NCI-H146 (cell line): ENCODE measurements around the gene SMAD9.
"Not testable (repeated sequence)": the region's sequence is repeated elsewhere in the genome, so short reads cannot be mapped to it uniquely, and the experiment has no call there.

ENCODE experiments used
- DNase-seq: peaks from one replicate; lab custom pipeline; 2025; lab: John Stamatoyannopoulos, UW

The SMAD9 gene

DNA sequence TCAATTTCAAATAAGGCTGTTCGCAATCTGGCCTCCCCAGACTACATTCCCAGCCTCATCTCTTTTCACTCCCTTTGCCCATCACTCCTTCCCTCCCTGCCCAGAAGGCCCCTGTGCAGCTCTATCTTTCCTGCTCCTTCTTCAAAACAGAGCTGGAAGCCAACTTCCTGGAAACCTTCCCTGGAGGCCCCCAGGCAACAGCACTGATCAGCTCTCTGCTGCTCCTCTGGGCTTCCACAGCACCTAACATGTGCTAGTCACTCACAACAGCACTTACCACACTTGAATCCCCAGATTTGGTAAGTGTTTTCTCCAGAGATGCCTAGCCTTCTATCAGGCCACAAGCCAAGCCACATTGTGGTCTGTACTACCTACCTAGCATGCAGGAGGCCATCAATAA, 9.5 kb downstream of the SMAD9 start:
- no peak for DNase-seq

- DNase-seq: peak; percentile 41
Observed at GRCh38 chr13:36907821-36908220, 12.2 kb downstream of the SMAD9 start.

DNA sequence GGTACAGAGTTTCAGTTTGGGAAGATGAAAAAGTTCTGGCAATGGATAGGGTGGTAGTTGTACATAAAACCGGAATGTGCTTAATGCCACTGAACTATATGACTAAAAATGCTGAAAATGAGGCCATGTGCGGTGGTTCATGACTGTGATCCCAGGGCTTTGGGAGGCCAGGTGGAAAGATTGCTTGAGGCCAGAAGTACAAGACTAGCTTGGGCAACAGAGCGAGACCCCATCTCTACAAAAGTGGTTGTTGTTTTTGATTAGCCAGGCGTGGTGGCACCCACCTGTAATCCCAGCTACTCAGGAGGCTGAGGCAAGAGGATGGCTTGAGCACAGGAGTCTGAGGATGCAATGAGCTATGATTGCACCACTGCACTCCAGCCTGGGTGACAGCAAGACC, 12.8 kb downstream of the SMAD9 start:
- no peak for DNase-seq

- DNase-seq: no peak
Observed at GRCh38 chr13:36905944-36906343, 14.1 kb downstream of the SMAD9 start.

DNA sequence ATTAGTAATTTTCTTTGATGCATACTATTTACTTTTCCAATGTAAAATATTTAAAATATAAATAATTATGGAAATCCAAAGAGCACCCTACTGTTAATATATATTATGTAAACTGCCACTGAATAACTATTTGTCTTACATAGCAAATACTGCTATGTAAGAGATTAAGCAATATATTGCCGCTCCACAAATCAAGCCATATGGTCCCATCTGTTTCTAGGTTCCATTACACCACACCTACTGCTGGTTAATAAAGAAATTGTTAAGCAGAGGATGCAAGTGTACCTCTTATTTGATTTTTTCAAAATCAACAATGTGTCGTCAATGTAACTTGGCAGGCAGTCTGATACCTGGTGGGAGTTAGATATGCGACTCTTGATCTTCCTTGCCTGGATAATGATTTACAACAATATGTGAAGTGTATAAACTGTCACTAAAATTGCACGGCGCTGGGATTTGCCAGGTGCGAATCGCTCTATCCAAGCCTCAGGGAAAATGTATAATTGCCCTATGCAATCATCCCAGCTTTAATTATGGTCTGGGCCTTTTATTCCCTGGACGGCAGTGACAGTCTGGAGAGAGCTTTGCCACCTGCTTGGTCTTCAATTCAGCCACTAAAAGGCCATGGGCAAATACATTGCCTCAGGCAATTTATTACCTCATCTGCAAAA, 16.0 kb downstream of the SMAD9 start:
- DNase-seq: peak; percentile 99

DNA sequence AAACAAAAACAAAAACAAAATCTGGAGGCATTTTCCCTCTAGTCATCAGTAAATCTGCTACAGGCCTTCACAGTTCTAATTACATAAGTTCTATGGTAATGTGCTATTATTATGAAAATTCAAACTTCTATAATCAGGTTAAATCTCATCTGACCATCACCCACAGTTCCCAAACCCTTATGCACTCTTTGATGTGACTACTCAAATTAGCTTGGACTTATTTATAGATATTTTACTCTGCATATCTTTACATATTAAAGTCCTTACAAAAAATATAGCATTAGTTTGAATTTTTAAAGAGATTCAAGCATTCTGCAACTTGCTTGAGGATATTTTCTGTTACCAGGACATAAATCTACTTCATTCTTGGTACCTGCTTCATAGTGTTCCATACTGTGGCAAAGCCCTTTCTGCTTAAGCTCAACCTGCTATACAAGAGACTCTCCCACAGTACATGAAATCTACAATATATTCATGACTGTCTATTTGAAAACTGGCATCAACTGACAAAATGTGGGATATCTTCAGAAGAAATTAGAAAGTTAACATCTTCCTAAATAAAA, 22.9 kb downstream of the SMAD9 start:
- no peak for DNase-seq

GRCh38 chr13:36891752-36892151, 28.3 kb downstream of the SMAD9 start:
- DNase-seq: no peak

GRCh38 chr13:36888645-36889044, 31.4 kb downstream of the SMAD9 start:
- DNase-seq: no peak

DNA sequence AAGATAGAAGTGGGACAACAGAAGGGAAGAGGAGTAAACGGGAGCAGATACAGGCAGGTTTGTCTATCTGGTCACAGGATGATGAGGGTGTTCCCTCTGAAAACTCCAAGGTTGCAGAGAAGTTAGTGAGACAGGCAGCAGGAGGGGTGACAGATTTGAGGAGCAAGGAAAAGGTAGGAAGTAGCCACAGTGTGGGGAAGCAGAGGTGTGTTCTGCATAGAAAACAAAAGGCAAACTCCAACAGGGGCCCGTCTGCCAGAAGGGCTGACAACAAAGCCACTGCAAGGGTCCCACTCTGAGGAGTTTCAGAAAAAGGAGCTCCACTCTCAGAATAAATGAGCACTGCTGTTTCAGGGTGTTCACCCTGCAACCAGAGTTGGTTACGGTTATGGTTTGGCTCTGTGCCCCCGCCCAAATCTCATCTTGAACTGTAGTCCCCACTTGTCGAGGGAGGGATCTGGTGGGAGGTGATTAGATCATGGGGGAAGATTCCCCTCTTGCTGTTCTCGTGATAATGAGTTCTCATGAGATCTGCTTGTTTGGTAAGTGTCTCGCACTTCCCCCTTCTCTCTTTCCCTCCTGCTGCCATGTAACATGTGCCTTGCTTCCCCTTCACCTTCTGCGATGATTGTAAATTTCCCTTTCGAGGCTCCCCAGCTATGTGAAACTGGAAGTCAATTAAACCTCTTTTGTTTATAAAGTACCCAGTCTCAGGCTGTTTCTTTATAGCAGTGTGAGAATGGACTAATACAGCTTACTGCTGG, 32.1 kb downstream of the SMAD9 start:
- no peak for DNase-seq

GRCh38 chr13:36885901-36886300, 34.1 kb downstream of the SMAD9 start:
- peak; percentile 38 for DNase-seq

DNA sequence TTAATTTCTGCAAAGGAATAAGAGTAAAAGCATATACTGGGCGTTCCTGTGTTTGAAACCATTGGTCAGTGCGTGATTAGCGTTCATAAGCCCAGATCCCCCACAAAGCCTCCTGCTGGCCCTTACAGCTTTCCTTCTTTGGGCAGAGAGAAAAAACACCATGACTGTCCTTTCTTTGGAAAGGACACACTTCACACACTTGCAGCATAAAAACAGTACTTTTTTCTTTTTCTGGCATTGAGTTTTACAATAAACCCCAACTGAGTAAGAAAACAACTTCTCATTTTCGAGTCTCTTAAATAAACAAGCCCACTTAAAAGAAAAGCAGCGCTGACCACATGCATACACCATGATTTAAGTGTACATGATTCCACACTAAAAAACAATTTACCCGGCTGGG, 35.8 kb downstream of the SMAD9 start:
- DNase-seq: no peak

DNA sequence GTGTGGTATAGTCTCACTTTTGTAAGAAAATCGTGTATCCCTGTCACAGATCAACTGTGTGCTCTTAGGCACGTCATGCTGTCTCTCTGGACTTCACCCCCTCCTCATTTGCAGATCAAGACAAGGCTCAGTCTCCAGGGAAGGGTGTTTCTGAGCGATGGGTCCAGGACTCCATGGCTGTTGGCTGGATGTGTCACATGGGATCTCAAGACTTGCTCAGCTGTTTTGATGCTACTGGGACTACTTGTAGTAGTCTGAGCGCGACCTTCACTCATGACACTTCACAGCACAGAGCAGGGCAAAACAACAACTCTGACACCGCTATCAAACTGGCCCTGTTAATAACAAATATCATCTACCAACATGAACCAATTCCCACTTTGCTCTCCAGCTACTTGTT, 36.2 kb downstream of the SMAD9 start:
- no peak for DNase-seq

GRCh38 chr13:36883392-36883791, 36.6 kb downstream of the SMAD9 start:
- not testable (repeated sequence) for DNase-seq

DNA sequence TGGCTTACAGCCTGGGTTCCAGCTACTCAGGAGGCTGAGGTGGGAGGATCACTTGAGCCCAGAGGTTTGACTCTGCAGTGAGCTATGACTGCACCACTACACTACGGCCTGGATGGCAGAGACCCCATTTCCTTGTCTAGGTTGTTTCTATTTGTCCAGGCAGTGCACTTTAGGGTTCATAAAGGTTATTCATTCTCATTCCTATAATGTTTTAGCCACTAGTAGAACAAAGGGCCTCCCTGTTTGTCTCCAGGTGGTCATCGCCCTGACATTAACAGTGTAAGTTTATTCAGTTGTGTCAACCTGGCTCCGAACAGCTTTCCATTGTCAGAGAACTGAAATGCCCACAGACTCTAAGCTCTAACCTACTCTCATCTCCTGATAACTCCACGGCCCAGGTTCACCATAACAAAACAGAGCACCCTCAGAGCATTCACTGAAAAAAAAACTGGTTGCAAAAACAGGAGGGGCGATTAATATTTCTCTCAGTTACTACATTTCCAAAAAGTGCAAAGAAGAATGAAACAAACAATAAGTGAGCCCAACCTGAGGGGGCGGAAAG, 37.1 kb downstream of the SMAD9 start:
- DNase-seq: peak; percentile 67

- no peak for DNase-seq
Observed at GRCh38 chr13:36880961-36881360, 39.1 kb downstream of the SMAD9 start.

- no peak for DNase-seq
Observed at GRCh38 chr13:36879218-36879938, 40.7 kb downstream of the SMAD9 start.

- no peak for DNase-seq
Observed at GRCh38 chr13:36875961-36876360, 44.1 kb downstream of the SMAD9 start.

GRCh38 chr13:36875431-36875830, 44.6 kb downstream of the SMAD9 start:
- DNase-seq: no peak

- no peak for DNase-seq
Observed at GRCh38 chr13:36872621-36873020, 47.4 kb downstream of the SMAD9 start.

DNA sequence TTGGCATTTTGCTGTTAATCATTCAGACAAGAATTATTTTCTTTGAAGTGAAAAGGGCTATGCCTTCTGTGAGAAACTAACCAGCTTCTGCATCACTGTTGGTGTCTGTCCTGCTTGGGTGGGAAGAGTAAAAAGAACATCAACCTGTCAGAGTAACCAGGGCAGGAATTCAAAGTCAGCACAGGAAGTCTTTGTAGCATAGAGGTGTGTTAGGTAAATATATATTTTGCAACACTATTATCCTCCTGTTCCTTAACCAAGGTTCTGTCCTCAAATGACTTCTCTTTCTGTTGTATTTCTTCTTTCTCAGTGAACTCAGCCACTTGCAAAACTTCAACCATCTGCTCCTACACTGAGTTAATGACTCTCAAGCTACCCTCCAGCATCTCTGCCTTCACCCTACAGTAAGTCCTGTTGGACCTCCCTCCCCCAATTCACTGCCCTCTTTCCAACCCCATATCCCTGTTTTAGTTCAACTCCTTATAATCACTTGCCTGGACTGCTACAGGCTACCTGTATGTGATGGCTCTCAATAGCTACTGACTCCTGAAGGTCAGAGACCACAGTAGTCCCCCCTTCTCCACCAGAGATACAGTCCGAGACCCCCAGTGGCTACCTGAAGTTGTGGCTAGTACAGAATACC, 49.9 kb downstream of the SMAD9 start:
- no peak for DNase-seq

- DNase-seq: no peak
Observed at GRCh38 chr13:36866232-36866631, 53.8 kb downstream of the SMAD9 start.

GRCh38 chr13:36865265-36865664, 54.8 kb downstream of the SMAD9 start:
- DNase-seq: no peak
